ENCODE data around the gene PUS7L. TPM values are rescaled to one million over a fixed set of nuclear protein-coding genes. Genes with fewer than 3 reads are reported as not detected.

Gene PUS7L
- total RNA-seq, 1 donor from 2014 or later, result 15.1 TPM

Other genes with a start within 250 kb of the PUS7L start
- gene ADAMTS20, start 206.6 kb downstream of the PUS7L start, total RNA-seq, result not detected in 2 replicates
- 13.1 and 19.0 TPM in 2 replicates for gene IRAK4, start 161 bp upstream of the PUS7L start, total RNA-seq
- gene TWF1, start 47.5 kb upstream of the PUS7L start, total RNA-seq, result 119 and 134 TPM in 2 replicates
- 1.9 and 2.6 TPM in 2 replicates for gene TMEM117, start 77.3 kb upstream of the PUS7L start, total RNA-seq